Measurements from ENCODE around the gene RHOJ. TPM values are rescaled to one million over a fixed set of nuclear protein-coding genes. Genes with fewer than 3 reads are reported as not detected.

RHOJ gene
- total and polyA plus RNA-seq, 4 donors, result 1.0 to 1.7 (median 1.2) TPM

GRCh38 chr14:63286071-63286470 is 81.8 kb downstream of the RHOJ start:
- WGBS, result 44% methylated on average over 2 of the region's 2 CpGs
- Histone ChIP-seq H3K4me1 (ENCODE audit: control insufficient read depth in 4 of 4, insufficient read depth in 4 of 4, low read length in 3 of 4) (peaks cover 0 to 6% (median 0%) of the 10 kb centered on the region in 4 donors), H3K27me3 (ENCODE audit: control insufficient read depth in 4 of 4, insufficient read depth in 4 of 4, low read length in 3 of 4) (peaks cover 0 to 1% (median 0%) of the 10 kb centered on the region in 4 donors), H3K36me3 (ENCODE audit: control insufficient read depth in 4 of 4, insufficient read depth in 3 of 4, low read depth in 1 of 4, low read length in 3 of 4) (no peaks in the 10 kb centered on the region), H3K9me3 (ENCODE audit: control insufficient read depth in 4 of 4, low read length in 3 of 4) (no peaks in the 10 kb centered on the region), H3K9ac (ENCODE audit: low read depth in 1 of 2, low read length in 2 of 2) (no peak overlapping the region), H3K27ac (ENCODE audit: low read depth in 1 of 2, low read length in 2 of 2) (no peak overlapping the region), H3K4me3 (ENCODE audit: low read depth in 1 of 3, low read length in 3 of 3) (no peak overlapping the region)
- TF ChIP-seq MAX (IDR thresholded peaks at IDR 0.05), result no peak
- TF ChIP-seq HNF4A (conservative IDR thresholded peaks at IDR 0.05), result peak in 1 of 2 donors; percentile 19
- DNase-seq (ENCODE audit: low spot score), result no peak

- WGBS, result 82% methylated on average over 6 of the region's 6 CpGs
- H3K9ac ChIP-seq (ENCODE audit: low read depth in 1 of 2, low read length in 2 of 2), result no peak overlapping the region
- H3K27ac ChIP-seq (ENCODE audit: low read depth in 1 of 2, low read length in 2 of 2), result no peak overlapping the region
- H3K36me3 ChIP-seq (ENCODE audit: control insufficient read depth in 4 of 4, insufficient read depth in 3 of 4, low read depth in 1 of 4, low read length in 3 of 4), result no peaks in the 10 kb centered on the region
- H3K27me3 ChIP-seq (ENCODE audit: control insufficient read depth in 4 of 4, insufficient read depth in 4 of 4, low read length in 3 of 4), result peaks cover 0 to 4% (median 0%) of the 10 kb centered on the region in 4 donors
- TF ChIP-seq ATF3 (IDR thresholded peaks at IDR 0.05) (no peak), TAF1 (conservative IDR thresholded peaks at IDR 0.05) (no peak), MAX (IDR thresholded peaks at IDR 0.05) (no peak), YY1 (IDR thresholded peaks at IDR 0.05) (no peak), NR2F2 (IDR thresholded peaks at IDR 0.05) (no peak), HNF4A (conservative IDR thresholded peaks at IDR 0.05) (no peak)
- no peak overlapping the region for H3K4me3 ChIP-seq (ENCODE audit: low read depth in 1 of 3, low read length in 3 of 3)
- H3K9me3 ChIP-seq (ENCODE audit: control insufficient read depth in 4 of 4, low read length in 3 of 4), result no peaks in the 10 kb centered on the region
- no peak for DNase-seq (ENCODE audit: low spot score)
- H3K4me1 ChIP-seq (ENCODE audit: control insufficient read depth in 4 of 4, insufficient read depth in 4 of 4, low read length in 3 of 4), result peaks cover 0 to 6% (median 0%) of the 10 kb centered on the region in 4 donors
Measured at GRCh38 chr14:63287666-63288483, 83.6 kb downstream of the RHOJ start.

GRCh38 chr14:63288853-63289252 is 84.6 kb downstream of the RHOJ start:
- no peak overlapping the region for H3K9ac ChIP-seq (ENCODE audit: low read depth in 1 of 2, low read length in 2 of 2)
- H3K4me3 ChIP-seq (ENCODE audit: low read depth in 1 of 3, low read length in 3 of 3), result no peak overlapping the region
- H3K9me3 ChIP-seq (ENCODE audit: control insufficient read depth in 4 of 4, low read length in 3 of 4), result no peaks in the 10 kb centered on the region
- TF ChIP-seq JUND (IDR thresholded peaks at IDR 0.05) (no peak), SP1 (IDR thresholded peaks at IDR 0.05) (no peak), HNF4G (IDR thresholded peaks at IDR 0.05) (no peak), MAX (IDR thresholded peaks at IDR 0.05) (no peak), HNF4A (conservative IDR thresholded peaks at IDR 0.05) (no peak), ZBTB33 (IDR thresholded peaks at IDR 0.05) (no peak), REST (IDR thresholded peaks at IDR 0.05) (no peak), CTCF (IDR thresholded peaks at IDR 0.05; ENCODE audit: low read depth, low read length, missing input control) (no peak), TAF1 (conservative IDR thresholded peaks at IDR 0.05) (no peak), FOXA1 (IDR thresholded peaks at IDR 0.05) (no peak), FOXA2 (IDR thresholded peaks at IDR 0.05) (no peak), YY1 (IDR thresholded peaks at IDR 0.05) (no peak), NR2F2 (IDR thresholded peaks at IDR 0.05) (no peak), GABPA (IDR thresholded peaks at IDR 0.05 in 1 of 2, conservative IDR thresholded peaks at IDR 0.05 in 1 of 2) (no peak), RXRA (IDR thresholded peaks at IDR 0.05) (no peak), RAD21 (IDR thresholded peaks at IDR 0.05) (no peak), ATF3 (IDR thresholded peaks at IDR 0.05) (no peak), EGR1 (IDR thresholded peaks at IDR 0.05; ENCODE audit: low read depth in 2 of 2) (no peak)
- H3K27ac ChIP-seq (ENCODE audit: low read depth in 1 of 2, low read length in 2 of 2), result no peak overlapping the region
- WGBS, result 95% methylated on average over 1 of the region's 1 CpG
- no peaks in the 10 kb centered on the region for H3K36me3 ChIP-seq (ENCODE audit: control insufficient read depth in 4 of 4, insufficient read depth in 3 of 4, low read depth in 1 of 4, low read length in 3 of 4)
- H3K4me1 ChIP-seq (ENCODE audit: control insufficient read depth in 4 of 4, insufficient read depth in 4 of 4, low read length in 3 of 4), result peaks cover 0 to 6% (median 0%) of the 10 kb centered on the region in 4 donors
- peaks cover 0 to 4% (median 0%) of the 10 kb centered on the region in 4 donors for H3K27me3 ChIP-seq (ENCODE audit: control insufficient read depth in 4 of 4, insufficient read depth in 4 of 4, low read length in 3 of 4)
- no peak for DNase-seq (ENCODE audit: low spot score)

Measured in liver (tissue), 9 donors.